NCI-H524 (cell line): ENCODE results near the gene TLN1.
A peak's percentile ranks its signal among the peaks of the same experiment; 100 is the strongest.

ENCODE experiments used
- DNase-seq, 2 experiments: peaks; one replicate each; lab custom pipeline; 2025; lab: John Stamatoyannopoulos, UW

The TLN1 gene

DNA sequence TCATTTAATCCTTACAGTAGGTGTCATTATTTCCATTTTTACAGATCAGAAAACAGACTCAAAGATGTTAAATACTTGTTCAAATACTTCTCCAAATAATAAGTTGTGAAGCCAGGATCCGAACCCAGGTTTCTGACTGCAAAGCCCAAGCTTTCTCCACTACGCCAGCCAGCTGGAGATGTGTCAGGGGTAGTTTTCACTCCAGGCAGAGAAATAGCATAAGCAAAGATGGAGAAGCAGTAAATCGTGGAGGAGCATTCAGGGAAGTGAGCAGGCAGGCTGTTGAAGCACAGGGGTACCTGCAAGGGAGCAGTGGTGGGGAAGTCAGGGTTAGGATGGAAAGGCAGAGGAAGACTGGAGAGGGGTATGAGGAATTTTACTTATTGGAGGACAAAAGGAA, 2.9 kb downstream of the TLN1 start:
- no peak for DNase-seq

DNA sequence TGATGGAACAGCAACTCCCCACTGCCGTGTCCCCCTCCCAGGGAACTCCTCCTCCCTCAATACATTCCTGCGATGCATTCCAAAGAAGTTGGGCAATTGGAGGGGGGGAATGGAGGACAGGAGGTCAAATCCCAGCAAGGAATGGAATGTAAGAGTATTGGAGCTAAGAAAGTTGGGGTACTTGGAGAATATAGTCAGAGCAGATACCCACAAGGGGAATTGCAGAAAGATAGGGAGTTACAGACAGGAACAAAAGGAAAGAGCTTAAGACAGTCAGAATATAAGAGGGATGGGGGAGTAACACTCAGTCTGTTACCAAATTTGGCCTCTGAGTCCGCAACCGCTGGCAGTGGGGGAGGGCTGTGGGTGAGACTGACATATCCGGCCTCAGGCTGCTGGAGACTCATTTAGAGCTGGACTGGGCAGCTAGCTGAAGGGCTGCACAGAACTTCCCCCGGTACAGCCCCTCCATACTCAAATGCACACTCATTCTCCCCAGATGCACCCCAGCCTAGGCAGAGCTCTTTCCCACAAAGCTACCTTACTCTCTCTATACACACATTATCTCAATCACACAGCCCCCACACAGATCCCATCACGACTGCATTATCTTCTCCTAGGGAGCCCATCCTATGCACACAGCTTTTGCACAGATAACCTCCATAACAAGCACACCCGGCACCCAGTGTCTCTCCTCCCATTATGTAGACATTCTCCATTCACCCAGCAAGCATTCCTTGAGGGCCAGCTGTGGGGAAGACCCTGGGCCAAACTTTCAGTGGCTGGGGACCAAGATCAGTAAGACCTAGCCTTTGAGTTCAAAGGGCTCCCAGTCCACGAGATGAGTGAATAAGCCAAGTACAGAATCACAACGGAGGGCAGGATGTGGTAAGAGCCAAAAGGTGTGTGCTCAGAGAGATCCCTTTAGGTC, 3.7 kb downstream of the TLN1 start:
- DNase-seq = no peak

GRCh38 chr9:35727676-35728040, 4.3 kb downstream of the TLN1 start:
- no peak for DNase-seq

DNA sequence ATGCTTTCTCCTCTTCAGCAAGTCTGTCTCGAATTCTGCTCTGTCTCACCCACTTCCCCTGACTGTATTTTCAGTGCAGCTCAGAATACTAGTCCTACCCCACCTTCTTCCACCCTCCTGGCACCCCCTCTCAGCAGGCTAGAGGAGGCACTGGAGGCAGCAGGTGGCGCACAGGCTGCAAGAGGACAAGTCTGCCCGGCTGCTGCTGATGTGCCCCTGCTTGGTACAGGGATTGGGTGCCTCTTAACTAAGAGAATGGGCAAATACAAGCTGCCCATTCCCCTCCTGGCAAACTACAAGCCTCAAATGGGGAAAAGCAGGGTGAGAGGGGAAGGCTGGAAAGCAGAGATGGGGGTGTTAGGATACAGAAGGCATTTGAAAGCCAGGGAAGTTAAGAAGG, 5.1 kb downstream of the TLN1 start:
- no peak for DNase-seq

DNA sequence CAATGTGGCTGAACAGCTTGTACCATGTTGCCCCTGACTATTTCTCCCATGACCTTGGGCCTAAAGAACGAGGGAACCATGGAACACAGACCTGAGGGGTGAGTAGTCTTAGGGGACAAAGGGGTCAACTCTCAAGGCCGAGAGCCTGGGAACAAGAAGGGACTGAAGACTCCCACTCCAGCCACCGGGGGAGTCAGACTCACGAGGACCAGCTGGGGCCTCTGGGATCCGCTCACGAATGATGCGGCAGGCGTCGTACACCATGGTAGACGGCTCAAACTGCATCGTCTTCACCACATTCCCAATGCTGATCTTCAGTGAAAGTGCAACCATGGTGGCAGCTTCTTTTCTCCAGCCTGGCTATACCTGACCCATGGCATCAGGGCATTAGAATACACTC, 6.6 kb downstream of the TLN1 start:
- no peak for DNase-seq

DNA sequence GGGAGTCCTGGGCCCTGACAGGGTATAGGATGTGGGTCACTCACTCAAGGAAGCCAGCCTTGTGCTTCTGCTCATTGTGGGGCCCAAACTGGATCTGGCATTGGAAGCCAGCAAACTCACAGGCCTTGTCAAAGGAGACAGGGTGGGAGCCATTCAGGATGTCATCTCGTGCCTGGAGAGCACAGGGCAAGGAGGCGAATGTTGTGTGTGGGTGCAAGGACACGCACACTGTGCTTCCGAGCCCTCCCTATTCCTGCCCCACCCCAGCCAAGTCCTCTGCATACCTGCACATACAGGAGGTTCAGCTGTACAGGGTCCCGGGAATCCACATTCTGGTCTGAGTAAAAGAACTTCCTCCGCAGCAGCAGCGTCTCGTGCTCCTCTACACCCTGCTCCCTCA, 8.1 kb downstream of the TLN1 start:
- no peak for DNase-seq

- DNase-seq = no peak
These were observed 8.6 kb downstream of the TLN1 start for GRCh38 chr9:35723426-35723825.

GRCh38 chr9:35719546-35719945, 12.4 kb downstream of the TLN1 start:
- no peak for DNase-seq

DNA sequence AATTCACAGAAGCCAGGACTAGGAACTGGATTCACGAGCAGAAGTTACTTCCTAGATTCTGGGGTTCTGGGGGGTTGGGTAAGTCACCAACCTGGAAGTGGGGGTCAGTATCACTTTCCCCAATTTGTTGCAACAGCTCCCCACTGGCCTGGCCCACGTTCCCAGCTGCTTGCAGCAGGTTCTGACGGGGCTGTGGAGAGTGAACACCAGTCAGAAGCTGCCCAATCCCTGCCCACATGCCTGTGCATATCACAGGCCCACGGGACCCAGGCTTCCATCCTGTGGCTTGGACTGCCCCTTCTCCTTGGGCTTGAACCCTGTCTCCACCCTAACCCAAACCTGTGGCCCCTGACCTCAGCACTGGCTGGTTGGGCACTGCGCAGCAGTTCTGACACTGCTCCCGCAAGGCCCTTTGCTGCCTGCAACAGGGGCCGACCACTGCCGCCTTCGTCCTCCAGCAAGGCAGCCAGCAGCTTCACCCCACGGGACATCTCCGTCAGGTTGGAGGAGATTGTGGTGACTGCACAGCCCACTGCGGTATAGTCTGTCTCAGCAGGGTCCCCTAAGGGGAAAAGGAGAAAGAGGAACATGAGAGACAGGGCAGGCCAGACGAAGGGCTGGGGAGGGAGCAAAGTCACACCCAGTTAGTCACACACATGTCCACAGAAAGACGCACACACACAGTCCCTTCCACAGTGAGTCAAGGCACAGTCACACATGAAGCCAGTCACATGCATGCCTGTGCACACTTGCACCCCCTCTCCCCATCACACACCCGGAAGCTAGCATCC, 13.1 kb downstream of the TLN1 start:
- DNase-seq = no peak

DNA sequence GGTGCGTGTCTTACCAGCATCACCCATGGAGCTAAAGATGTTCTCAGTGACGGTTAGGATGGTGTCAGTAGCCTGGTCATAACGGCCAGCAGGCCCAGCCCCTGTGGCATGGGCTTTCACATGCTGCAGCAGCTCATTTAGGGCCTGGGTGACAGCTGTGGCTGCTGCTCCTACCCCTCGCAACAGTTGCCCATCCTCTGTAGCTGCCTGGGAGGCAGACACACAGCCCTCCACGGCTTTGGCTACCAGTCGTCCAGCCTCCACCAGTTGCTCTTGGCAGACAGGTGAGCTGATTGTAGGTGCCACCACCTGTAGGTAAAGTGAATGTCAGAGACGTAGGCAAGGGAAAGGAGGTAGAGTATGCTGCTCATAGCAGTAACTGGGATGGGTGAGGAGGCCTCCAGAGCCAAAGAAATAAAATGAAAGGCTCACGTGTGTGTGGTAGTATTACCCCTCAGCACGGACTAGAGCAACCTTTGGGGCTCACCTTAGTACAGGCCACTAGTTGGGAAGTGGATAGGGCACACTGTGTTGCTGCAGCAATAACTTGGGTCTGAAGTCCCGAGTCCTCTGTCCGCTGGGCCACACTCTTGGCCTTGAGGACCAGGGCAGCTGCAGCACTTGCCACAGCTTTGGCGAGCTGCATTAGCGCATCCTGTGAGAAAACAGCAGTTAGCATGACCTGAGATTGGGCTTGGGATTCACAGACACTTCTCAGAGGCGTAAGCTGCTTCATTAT, 14.7 kb downstream of the TLN1 start:
- no peak for DNase-seq

GRCh38 chr9:35716230-35716629, 15.8 kb downstream of the TLN1 start:
- DNase-seq = peak in 1 of 2 experiments; percentile 21

DNA sequence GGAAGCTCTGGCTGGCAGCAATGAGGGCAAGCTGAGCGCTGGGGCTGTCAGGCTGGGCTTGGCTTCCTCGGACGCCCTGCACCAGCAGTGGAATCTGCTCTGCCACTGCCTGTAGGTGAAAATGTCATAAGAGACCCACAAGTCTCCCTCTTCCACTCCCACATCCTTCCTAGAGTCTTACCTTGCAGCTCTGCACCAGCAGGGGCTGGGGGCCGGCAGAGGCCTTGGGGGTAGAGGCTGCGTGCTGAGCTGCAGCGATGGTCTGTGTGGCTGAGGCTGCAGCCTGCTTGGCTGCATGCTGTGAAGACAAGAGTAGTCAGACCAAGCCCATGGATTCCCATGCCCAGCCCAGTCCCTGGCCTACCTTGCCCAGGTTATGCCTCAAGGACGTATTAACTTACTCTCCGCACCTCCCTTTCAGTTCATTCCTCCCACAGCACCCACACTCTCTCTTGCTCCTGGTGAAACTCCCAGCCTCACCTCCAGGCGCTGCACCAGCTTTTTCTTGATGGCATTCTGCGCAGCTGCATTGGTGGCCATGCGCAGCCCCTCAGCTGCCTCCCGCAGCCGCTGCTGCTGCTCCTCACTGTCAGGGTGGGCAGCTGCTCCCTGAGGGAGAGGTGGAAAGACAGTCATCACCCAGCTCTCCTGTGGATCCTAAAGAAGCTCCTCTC, 17.3 kb downstream of the TLN1 start:
- no peak for DNase-seq

GRCh38 chr9:35714123-35714522, 17.9 kb downstream of the TLN1 start:
- DNase-seq = no peak

GRCh38 chr9:35713578-35713977, 18.4 kb downstream of the TLN1 start:
- no peak for DNase-seq

DNA sequence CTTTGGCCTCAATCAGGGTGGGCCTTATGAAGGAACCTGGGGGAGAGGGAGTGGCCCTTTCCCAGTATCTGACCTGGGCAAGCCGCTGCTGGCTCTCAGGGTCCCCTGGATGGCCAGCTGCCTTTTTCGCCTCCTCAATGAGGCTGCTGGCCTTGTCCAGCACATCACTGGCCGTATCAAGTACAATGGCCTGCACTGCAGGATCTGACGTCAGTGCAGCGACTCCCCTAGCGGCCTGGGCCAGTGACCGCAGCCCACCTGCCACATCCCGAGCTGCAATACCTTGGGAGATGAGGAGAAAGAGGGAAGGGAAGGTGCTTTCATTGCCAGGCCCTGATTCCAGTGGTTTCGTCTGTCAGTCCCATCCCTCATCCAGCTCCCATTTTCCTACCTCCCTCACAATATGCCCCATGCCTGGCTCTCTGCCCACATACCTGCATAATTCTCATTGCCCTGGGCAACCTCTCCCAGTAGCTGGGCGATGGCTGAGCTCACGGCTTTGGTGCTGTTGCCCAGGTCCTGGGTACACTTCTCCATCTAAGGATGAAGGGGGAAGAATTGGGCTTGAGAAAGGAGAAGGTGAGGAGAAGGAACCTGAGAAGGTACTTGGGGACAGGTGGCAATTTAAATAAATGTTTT, 19.1 kb downstream of the TLN1 start:
- no peak for DNase-seq

DNA sequence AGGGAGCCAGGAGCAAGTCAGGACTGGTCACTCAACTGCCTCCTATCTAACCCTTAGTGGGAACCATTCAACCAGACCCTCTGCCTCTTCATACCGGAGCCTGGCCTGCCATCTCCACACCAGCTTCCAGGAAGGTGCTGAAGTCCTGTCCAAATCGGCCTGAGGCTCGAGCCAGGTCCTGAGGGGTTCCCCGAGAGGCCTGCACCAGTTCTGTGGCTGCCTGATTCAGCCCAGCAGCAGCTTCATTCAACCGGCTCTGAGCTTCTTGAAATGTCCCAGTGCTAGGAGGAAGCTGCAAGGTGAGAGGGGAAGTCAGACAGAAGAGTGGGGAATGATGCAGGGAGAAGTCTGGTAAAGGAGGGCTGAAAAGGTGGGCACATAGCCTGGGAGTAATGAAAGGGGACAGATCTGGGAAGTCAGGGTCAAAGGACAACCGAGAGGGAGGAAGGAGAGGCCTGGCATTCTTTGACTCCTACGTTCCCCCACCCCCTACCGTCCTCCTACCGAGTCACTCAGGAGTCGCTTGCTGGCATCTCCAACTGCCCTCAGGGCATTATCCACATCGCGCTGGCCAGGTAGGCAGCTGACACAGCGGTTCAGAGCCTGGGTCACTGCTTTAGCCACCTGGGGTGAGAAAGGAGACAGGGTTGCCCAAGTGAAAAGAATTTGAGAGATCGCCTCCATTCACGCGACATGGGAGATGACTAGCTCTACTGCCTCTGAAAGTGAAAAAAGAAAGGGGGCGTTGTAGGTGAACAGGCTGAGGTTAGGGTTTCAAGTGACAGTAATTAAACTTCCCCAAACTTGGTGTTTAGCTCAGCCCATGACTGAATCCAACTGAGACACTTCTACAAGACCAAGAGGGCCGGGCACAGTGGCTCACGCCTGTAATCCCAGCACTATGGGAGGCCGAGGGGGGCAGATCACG, 20.2 kb downstream of the TLN1 start:
- DNase-seq = no peak

GRCh38 chr9:35710818-35711500, 21.0 kb downstream of the TLN1 start:
- no peak for DNase-seq

DNA sequence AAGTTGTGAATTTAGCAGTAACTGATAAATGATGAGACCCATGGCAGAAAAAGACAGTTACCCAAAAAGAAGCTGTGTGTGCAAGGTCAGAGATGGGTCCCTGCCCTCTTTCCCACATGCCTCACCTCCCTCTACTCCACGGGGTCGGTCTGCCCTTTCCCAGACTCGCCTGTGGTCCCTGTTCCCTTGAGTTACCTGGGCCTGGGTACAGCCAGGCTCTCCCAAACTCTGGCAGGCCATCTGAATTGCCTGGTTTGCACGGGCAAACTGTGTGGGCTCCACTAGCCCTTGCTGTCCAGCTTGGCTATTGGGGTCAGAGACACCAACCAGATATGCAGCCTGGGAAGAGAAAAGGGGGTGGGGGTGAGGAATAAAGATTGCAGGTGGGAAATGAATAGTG, 23.8 kb downstream of the TLN1 start:
- no peak for DNase-seq

GRCh38 chr9:35706951-35707350, 25.0 kb downstream of the TLN1 start:
- DNase-seq = no peak
